HG03039 (cell line): Measurements from ENCODE around the gene FAM187B.
"Not testable (repeated sequence)": the region's sequence is repeated elsewhere in the genome, so short reads cannot be mapped to it uniquely, and the experiment has no call there.

Experiments used
- ATAC-seq: cut with Tn5 transposase; IDR thresholded peaks from one replicate; pipeline ENCODE4 v1.9.1; 2021; ENCODE audit warnings: mild to moderate bottlenecking, moderate library complexity; ENCODE audit not compliant: unreplicated experiment

Gene FAM187B

DNA sequence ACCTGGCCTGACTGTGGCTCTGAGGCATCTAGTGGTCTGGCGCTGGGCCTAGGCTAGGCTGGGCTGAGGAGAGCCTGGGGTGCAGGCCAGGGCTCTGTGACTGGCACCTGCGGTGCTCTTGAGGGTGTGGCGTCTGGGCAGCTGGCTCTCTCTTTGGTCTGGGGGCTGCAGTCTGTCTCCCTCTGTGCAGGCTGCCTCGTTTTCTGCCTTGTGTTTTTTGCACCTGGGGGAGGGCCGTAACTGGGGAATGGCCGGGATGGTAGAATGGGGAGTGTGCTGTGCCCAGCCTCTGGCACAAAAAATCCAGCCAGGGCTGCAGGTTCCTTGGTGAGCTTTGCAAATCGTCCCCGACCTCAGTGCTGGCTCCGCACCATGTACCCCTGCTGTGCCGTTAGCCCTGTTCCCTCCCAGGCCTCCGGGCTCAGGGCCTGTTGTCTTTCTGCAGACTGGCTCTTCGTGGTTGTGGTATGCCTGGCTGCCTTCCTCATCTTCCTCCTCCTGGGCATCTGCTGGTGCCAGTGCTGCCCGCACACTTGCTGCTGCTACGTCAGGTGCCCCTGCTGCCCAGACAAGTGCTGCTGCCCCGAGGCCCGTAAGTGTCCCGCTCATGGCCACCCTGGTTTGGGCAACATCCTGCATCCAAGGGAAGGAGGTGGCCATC, 33.7 kb upstream of the FAM187B start:
- ATAC-seq = no peak

DNA sequence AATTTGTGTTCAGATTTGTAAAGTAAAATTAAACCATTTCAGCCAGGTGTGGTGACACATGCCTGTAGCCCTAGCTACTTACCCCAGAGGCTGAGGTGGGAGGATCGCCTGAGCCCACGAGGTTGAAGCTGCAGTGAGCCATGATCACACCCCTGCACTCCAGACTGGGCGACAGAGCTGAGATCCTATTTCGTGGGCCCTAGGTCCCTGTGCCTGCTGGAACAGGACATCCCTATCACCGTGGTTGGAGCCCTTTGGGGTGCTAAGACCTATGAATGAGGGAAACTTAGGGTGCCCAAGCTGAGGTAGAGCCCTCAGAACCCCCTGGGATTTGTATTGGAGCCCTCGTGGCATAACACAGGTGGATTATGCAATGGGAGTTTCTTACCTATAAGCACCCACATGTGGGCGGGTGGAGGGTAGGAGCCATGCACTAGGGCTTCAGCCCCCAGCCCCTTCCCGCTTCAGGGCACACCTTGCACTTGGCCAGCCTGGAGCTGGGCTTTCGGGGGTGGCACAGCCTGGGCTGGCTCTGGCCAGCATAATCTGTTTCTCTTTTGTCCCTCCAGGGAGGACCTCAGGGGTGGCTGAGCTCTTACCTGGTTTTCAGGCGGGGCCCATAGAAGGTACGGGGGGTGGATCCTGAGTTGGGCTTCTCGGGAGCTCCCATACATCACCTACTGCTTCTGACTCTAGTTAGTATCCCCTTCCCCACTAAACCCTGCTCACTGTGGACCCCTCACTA, 33.0 kb upstream of the FAM187B start:
- no peak for ATAC-seq

DNA sequence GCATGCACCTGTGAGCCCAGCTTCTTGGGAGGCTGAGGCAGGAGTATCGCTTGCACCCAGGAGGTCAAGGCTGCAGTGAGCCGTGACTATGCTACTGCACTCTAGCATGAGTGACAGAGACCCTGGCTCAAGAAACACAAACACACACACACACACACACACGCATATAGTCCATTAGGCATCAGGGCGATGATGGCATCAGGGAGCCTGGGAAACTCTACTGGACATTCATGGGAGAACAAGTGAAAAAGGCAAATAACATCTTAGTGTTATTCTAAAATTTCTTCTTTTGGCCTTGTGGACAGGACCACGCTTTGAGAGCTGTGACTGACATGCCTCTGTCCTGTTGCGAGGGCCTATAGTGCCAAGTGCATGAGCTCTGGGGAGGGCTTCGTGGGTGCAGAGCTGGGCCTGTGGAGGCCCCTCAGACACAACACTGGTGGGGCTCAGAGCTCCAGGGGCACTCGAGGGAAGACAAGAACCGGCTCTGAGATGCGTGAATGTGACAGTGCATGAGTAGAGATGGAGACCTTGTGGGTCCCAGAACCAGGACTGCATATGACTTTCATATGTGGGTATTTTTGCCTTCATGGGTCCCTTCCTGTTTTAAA, 32.3 kb upstream of the FAM187B start:
- ATAC-seq = no peak

DNA sequence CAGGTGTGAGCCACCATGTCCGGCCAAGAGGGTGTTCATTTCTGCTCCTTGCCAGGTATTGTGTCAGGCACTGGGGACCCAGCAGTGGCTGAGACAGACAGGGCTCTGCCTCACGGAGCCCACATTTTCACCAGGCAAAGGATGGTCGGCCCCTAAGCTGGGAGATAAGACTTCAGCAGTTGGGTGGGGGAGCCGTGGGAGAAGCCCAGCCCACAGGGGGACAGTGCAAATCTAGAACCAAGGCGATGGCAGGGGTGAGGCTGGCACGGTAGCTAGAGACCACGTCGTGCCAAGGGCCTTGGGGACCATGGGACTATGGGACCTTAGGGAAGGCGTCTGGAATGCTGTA, 28.5 kb upstream of the FAM187B start:
- ATAC-seq = no peak

DNA sequence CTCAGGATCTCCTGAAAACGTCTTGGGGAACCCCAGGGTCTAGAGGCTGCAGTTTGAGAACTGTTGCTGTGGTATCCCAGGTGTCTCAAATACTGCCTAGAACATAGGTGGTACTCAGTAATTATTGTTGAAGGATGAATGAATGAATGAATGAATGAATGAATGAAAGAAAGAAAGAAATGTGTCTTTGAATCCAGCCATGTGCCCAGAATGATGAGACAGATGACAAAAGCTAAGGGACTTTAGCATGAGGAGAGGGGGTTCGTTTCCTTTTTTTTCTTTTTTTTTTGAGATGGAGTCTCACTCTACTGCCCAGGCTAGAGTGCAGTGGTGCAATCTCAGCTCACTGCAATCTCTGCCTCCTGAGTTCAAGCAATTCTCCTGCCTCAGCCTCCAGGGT, 28.0 kb upstream of the FAM187B start:
- ATAC-seq = no peak

DNA sequence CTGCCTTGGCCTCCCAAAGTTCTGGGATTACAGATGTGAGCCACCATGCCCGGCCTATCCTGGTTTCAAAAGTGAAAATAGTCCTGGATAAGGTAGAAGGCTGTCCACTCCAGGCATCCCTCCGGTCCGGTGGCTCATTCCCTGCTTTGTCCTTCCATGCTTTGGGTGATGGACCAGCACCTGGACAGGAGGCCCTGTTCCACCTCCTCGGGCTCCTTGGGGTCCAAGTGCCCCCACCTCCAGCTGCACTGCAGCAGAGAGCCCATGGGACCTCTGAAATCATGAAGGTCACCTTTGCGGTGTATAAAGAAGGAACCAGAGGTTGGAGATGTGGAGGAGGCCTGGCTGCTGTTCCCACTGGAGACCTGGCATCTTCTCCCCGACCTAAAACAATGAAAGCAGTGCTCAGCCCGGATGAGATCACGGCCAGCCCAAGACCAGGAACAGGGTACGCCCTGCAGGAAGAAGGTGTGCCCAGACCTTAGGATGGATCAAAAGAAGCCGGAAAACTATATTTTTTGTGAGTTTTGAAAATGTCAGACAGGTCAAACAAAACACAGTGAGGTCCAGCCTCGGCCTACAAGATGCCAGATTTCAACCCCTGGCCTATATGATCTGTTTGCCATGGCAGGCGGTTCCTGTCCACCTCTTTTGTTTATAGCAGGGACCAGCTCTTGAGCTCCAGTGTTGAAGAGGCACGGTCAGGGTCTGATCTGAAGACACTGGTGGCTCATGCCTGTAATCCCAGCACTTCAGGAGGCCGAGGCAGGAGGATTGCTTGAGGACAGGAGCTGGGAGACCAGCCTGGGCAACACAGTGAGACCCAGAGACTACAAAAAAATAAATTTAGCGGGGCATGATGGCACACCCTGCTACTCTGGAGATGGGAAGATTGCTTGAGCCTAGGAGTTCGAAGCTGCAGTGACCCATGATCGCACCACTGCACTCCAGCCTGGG, 26.1 kb upstream of the FAM187B start:
- ATAC-seq = no peak

DNA sequence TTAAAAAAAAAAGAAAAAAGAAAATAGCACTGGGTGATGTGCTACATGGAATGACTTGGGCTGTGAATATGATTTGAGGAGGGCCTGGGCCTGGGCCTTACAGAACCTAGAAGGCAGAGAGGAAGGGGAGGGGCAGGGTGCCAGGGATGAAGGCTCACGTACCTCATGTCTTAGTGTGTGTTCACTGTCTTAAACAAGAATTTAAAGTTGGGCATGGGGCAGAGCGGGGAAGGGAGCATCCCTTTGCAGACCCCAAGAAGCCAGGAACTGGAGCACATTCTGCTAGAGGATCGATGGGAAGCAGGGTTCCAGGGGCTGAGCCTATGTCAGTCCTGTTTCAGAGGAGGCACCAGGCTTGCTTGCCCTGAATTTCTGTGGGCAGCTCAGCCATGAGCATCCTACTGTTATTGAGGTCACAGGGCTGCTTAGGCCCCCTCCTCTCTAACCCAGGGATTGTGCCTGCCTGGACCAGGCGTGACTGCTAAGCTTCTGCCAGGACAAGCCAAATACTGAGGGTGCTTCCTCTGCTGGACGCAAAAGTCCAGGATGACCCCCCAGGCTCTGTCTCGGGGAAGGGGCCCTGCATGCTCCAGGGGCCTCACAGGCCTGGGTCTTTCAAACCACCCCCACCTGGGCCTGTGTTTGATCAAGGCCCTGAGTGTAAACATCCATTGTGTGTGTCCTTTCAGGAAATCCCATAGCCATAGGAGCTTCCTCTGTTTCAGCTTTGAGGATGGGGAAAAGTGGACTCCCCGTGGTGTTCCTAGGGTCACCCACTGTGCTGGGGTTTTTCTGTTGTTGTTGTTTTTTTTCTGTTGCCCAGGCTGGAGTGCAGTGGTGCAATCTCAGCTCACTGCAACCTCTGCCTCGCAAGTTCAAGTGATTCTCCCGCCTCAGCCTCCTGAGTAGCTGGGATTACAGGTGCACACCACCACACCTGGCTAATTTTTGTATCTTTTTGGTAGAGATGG, 25.1 kb upstream of the FAM187B start:
- ATAC-seq = no peak

DNA sequence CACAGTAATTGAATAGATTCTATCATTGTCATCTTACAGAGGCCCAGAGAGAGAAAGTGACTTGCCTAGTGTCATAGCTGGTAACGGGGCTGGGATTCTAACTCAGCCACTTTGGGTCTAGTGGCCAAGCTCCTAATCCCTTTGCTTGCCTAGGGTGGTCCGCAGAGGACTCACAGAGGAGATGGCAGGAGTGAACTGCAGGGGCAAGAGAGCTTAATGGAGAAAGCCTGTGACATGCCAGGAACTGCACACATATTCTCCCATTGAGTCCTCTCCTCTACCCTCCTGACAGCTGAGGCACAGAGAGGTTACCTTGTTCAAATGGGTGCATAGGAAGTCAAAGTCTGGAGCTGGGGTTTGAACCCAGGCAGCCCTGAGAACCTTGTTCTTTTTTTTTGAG, 22.9 kb upstream of the FAM187B start:
- no peak for ATAC-seq

DNA sequence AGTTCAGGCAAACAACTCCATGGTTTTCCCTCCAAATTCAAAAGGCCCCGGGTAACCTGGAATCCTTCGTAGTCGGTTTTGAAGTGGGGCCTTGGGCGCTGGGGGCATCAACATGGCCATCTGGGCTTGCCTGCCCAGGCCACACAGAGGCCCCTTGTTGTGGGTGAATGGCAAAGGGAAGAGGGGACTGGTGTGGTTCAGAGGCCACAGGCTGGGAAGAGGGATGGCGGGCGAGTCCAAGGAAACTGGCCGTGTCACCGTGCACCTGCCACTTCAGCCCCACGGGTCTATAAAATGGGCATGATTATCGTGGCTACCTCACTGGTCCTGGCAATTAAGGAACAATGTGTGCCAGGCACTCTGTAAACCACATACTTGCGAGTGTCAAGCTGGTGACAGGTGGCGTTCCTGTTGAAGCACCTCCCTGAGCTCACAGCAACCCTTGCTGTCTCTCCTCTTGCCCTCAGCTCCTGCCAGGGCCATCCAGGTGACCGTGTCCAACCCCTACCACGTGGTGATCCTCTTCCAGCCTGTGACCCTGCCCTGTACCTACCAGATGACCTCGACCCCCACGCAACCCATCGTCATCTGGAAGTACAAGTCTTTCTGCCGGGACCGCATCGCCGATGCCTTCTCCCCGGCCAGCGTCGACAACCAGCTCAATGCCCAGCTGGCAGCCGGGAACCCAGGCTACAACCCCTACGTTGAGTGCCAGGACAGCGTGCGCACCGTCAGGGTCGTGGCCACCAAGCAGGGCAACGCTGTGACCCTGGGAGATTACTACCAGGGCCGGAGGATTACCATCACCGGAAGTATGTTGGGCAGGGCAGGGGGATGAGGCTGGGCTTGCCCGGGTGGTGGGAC, 21.5 kb upstream of the FAM187B start:
- no peak for ATAC-seq

DNA sequence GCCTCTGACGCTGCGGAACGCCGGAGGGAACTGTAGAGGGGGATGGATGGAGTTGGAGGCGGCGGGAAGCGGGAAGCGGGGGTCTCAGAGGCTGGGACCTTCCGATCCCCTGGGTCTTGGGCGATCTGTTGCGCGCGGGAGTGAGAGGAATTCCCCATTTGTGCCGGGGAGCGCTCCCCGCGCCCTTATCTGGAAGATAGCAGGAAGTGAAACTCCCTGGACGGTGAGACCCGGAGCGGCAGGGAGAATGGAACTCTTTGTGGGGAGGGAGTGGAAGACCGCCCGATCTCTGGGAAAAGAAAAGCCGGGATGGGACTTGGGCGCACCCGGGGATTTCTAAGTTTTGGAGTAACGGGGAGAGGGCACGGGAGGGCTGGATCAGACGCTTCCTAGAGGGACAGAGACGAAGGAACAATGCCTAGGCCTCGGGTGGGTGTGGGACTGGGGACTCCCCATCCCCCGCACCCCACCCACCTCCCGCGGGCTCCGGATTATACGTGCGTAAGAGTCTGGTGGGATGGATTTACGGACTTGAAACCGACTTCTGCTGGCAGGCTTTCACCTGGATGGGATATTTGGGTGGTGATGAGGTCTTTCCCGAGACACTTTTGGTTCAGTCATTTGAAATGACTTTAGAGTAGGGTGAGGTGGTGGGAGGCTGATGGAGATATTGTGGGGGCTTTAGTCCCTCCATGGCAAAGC, 20.8 kb upstream of the FAM187B start:
- ATAC-seq = no peak

DNA sequence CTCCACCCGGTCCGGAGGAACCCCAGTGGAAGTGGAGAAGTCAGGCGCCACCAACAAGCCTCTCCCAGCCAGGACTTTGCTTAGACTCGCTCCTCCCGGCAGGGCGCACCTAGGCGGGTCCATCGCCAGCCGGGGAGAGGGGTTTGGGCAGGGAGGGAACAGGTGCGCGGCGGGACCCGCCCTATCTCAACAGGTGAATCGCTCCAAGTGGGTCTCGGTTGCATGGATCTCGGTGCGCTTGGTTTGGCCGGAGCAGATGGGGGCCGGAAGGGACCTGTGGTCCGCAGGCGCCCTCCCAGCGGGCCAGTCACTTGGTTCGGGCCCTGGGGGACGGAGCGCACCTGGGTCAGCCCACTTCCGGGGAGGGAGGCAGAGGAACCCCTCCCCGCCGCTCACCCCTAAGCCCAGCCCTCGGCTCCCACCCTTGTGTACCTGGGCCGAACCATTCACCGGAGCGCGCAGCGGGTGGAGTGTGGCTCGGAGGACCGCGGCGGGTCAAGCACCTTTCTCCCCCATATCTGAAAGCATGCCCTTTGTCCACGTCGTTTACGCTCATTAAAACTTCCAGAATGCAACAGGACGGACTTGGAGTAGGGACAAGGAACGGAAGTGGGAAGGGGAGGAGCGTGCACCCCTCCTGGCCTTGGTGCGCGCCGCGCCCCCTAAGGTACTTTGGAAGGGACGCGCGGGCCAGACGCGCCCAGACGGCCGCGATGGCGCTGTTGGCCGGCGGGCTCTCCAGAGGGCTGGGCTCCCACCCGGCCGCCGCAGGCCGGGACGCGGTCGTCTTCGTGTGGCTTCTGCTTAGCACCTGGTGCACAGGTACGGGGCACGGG, 20.0 kb upstream of the FAM187B start, which contains the start of gene LSR:
Gene LSR (plus strand): TSS at position 693 of the 836 bp plus-strand sequence. CDS start 21 bp downstream, at position 714.
- ATAC-seq = peak; percentile 60

DNA sequence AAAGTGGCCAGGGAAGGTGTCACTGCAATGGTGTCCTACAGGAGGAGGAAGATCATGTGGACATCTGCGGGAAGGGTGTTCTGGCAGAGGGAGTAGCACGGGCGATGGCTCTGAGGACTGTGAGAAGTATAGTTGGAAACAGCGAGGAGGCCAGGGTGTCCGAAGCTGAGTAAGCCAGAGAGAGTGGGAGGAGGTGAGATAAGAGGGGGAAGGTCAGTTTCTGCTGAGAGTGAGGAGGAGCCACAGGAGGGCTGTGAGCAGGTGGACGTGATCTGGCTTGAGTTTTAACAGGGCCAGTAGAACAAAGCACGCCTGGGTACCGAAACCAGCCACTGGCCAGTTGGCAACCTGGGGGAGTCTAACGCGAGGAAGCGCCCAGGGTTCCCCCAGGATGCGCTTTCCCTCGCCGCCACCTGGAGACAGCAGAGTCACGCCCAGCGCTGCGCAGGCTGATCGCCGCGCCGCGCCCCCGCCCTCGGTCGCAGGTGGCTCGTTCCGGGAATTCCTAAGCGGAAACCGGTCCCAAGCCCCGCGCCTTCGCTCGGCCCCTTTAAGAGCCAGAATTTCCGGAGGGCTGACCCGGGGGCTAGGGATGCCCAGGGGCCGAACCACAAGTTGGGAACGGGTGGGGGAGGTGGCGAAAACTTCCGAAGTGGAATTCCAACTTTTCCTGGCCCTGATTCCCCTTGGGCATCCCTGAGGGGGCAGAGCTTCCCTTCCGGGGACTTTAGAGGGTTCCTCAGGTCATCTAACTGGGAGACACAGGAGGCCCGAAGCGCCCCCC, 19.2 kb upstream of the FAM187B start:
- ATAC-seq = peak; percentile 35

DNA sequence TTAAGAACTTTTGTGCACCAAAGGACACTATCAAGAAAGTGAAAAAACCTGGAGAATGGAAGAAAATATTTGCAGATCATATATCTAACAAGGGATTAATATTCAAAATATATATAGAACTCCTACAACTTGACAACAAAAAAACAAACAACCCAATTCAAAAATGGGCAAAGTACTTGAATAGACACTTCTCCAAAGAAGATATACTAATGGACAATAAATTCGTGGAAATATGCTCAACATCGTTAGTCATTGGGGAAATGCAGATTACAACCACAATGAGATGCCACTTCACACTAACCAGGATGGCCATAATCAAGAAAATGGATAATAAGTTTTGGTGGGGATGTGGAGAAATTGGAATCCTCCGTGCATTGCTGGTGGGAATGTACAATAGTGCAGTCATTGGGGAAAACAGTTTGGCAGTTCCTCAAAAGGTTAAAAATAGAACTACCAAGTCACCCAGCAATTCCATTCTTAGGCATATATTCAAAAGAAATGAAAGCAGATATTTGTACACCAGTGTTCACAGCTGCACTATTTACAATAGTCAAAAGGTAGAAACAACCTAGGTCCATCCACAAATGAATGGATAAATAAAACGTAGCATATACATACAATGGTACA, 18.0 kb upstream of the FAM187B start:
- ATAC-seq = no peak

DNA sequence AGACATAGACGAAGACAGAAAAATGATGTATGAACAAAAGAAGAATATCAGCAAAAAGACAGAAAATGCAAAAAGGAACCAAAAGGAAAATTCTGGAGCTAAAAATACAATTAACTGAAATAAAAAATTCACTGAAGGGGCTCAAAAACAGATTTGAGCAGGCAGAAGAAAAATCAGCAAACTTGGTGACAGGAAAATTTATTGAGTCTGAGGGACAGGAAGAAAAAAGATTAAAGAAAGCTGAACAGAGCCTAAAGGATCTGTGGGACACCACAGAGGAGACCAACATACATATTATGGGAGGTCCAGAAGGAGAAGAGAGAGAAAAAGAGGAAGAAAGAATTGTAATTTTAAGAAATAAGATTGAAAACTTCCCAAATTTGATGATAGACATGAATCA, 12.9 kb upstream of the FAM187B start:
- ATAC-seq = no peak

DNA sequence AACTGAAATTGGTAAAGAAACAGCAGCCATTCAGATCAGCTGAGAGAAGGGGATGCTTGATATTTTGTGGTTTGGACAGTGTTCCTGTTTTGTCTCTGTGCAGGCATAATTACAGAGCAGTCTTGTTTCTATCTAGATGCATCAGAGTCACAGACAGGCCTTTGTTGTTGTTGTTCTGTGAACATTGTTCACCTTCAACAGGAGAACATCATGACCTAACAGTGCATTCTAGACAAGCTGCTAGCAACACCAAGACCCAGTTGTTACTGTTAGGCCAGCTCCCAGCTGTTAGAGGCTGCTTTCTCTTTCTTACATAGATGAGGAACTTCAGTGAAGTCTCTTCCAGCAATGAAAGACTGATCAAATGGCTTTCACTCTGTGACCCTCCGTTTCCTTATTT, 11.8 kb upstream of the FAM187B start:
- no peak for ATAC-seq

DNA sequence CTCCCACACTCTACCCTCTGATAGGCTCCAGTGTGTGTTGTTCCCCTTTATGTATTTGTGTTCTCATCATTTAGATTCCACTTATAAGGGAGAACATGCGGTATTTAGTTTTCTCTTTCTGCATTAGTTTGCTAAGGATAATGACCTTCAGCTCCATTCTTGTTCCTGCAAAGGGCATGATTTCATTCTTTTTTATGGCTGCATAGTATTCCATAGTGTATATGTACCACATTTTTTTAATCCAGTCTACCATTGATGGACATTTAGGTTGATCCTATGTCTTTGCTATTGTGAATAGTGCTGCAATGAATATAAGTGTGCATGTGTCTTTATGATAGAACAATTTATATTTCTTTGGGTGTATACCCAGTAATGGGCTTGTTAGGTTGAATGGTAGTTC, 11.1 kb upstream of the FAM187B start:
- not testable (repeated sequence) for ATAC-seq
